SK-N-SH (cell line): ENCODE results near the gene GLIS2. TPM values are rescaled to one million over a fixed set of nuclear protein-coding genes. Genes with fewer than 3 reads are reported as not detected.

Experiments used
- CTCF ChIA-PET: fragments of 300-600, 350-600 bp; formaldehyde crosslinking; extraction: SDS; loops from one replicate; lab custom pipeline; 2021; lab: Yijun Ruan, JAX
- POLR2A ChIA-PET: fragments of 350-600 bp; sonication (Branson Sonifier 250); formaldehyde crosslinking; extraction: SDS; loops from one replicate; lab custom pipeline; 2020; ENCODE audit warnings: antibody characterized with exemption, inconsistent platforms; lab: Yijun Ruan, JAX
- DNase-seq: peaks from one replicate; pipeline ENCODE4 v3.0.0; 2012
- H2AFZ ChIP-seq: fragments of 200-600 bp; sonication (generic); 2 replicates; pipeline ENCODE4 v1.8.1; 2016; ENCODE audit warnings: antibody characterized with exemption, mild to moderate bottlenecking, low read depth
- H3F3A ChIP-seq: fragments of 200-600 bp; sonication (generic); replicated peaks from 2 replicates; pipeline ENCODE3; 2016; ENCODE audit warnings: antibody characterized with exemption, mild to moderate bottlenecking; ENCODE audit not compliant: insufficient read depth
- H3K27ac ChIP-seq, 2 experiments: fragments of 200-500 bp in 1 of 2; fragments of 200-600 bp in 1 of 2; sonication (Bioruptor generic) in 1 of 2; sonication (generic), shearing (Covaris generic) in 1 of 2; 2 replicates each; pipeline versions ENCODE4 v1.5.1 to v1.6.1; 2014 to 2016; ENCODE audit warnings: low read depth in 2 of 2, inconsistent platforms in 1 of 2, low read length in 1 of 2, mild to moderate bottlenecking in 1 of 2, mixed read lengths in 1 of 2
- H3K27me3 ChIP-seq: fragments of 200-600 bp; sonication (generic), shearing (Covaris generic); 2 replicates; pipeline ENCODE4 v1.6.1; 2016; ENCODE audit warnings: mixed run types; ENCODE audit not compliant: insufficient read depth
- H3K36me3 ChIP-seq, 2 experiments: fragments of 200-500 bp in 1 of 2; fragments of 200-600 bp in 1 of 2; sonication (Bioruptor generic) in 1 of 2; sonication (generic) in 1 of 2; replicated peaks in 1 of 2; 2 replicates each; pipeline versions ENCODE3 to v1.5.1; 2014 to 2016; ENCODE audit warnings: low read length in 1 of 2, mild to moderate bottlenecking in 1 of 2; ENCODE audit not compliant: insufficient read depth in 2 of 2, control insufficient read depth in 1 of 2
- H3K4me1 ChIP-seq, 2 experiments: fragments of 200-500 bp in 1 of 2; fragments of 200-600 bp in 1 of 2; sonication (Bioruptor generic) in 1 of 2; sonication (generic), shearing (Covaris generic) in 1 of 2; 2 replicates each; pipeline versions ENCODE4 v1.5.1 to v1.6.1; 2014 to 2016; ENCODE audit warnings: low read depth in 1 of 2, low read length in 1 of 2, mixed run types in 1 of 2; ENCODE audit not compliant: insufficient read depth in 2 of 2, control insufficient read depth in 1 of 2
- H3K4me2 ChIP-seq: fragments of 200-600 bp; sonication (generic), shearing (Covaris generic); 2 replicates; pipeline ENCODE4 v1.6.1; 2017; ENCODE audit warnings: mixed run types
- H3K4me3 ChIP-seq, 2 experiments: fragments of 200-500 bp in 1 of 2; fragments of 200-600 bp in 1 of 2; sonication (Bioruptor generic) in 1 of 2; sonication (generic), shearing (Covaris generic) in 1 of 2; 2 replicates each; pipeline versions ENCODE4 v1.5.1 to v1.8.1; 2014 to 2016; ENCODE audit warnings: low read depth in 2 of 2, inconsistent platforms in 1 of 2, low read length in 1 of 2, mild to moderate bottlenecking in 1 of 2, mixed read lengths in 1 of 2, moderate library complexity in 1 of 2
- H3K79me2 ChIP-seq: fragments of 200-600 bp; sonication (generic); 2 replicates; pipeline ENCODE4 v1.8.1; 2017; ENCODE audit warnings: mild to moderate bottlenecking; ENCODE audit not compliant: insufficient read depth
- H3K9ac ChIP-seq: fragments of 200-600 bp; sonication (generic); 2 replicates; pipeline ENCODE4 v1.6.1; 2017; ENCODE audit warnings: mixed run types
- H3K9me2 ChIP-seq: fragments of 200-600 bp; sonication (generic); 2 replicates; pipeline ENCODE4 v1.6.1; 2017; ENCODE audit warnings: mixed run types
- H3K9me3 ChIP-seq: fragments of 200-600 bp; sonication (generic); 2 replicates; pipeline ENCODE4 v1.6.1; 2017; ENCODE audit warnings: mixed run types, mild to moderate bottlenecking, moderate library complexity
- H4K20me1 ChIP-seq: fragments of 200-600 bp; sonication (generic); 2 replicates; pipeline ENCODE4 v1.6.1; 2017; ENCODE audit warnings: mild to moderate bottlenecking, mixed run types; ENCODE audit not compliant: insufficient read depth
- CHD2 ChIP-seq: fragments of 150-350 bp; IDR thresholded peaks from 2 replicates; pipeline ENCODE4 v1.6.1; 2018; ENCODE audit warnings: low read length; ENCODE audit not compliant: partially characterized antibody
- FOSL2 ChIP-seq: IDR thresholded peaks from 2 replicates; pipeline ENCODE4 v1.4.0; 2012; ENCODE audit warnings: low read depth, mild to moderate bottlenecking, moderate library complexity, borderline replicate concordance
- FOXJ3 ChIP-seq: sonication (generic); formaldehyde crosslinking; IDR thresholded peaks from 2 replicates; pipeline ENCODE4 v1.5.1; 2020; ENCODE audit warnings: mild to moderate bottlenecking, missing genetic modification reagents
- FOXM1 ChIP-seq: IDR thresholded peaks from 2 replicates; pipeline ENCODE4 v1.4.0; 2012; ENCODE audit warnings: low read depth, mild to moderate bottlenecking
- JUND ChIP-seq: IDR thresholded peaks from 2 replicates; pipeline ENCODE4 v1.4.0; 2012
- MEF2A ChIP-seq: IDR thresholded peaks from 2 replicates; pipeline ENCODE4 v1.4.0; 2012; ENCODE audit warnings: low read depth, borderline replicate concordance
- MXI1 ChIP-seq: IDR thresholded peaks from 2 replicates; pipeline ENCODE4 v1.6.1; 2012; ENCODE audit warnings: mild to moderate bottlenecking, low read depth, low read length, improper control_type of control experiment
- NRF1 ChIP-seq: IDR thresholded peaks from 2 replicates; pipeline ENCODE4 v1.6.1; 2012; ENCODE audit warnings: low read depth, mild to moderate bottlenecking, low read length
- POLR2AphosphoS5 ChIP-seq: IDR thresholded peaks from 2 replicates; pipeline ENCODE4 v1.6.1; 2012; ENCODE audit warnings: low read depth, low read length
- SMC3 ChIP-seq: IDR thresholded peaks from 2 replicates; pipeline ENCODE4 v1.6.1; 2012; ENCODE audit warnings: low read depth, low read length, improper control_type of control experiment
- TCF12 ChIP-seq: IDR thresholded peaks from 2 replicates; pipeline ENCODE4 v1.4.0; 2012
- TEAD4 ChIP-seq: IDR thresholded peaks from 2 replicates; pipeline ENCODE4 v1.4.0; 2012; ENCODE audit warnings: mild to moderate bottlenecking, borderline replicate concordance; ENCODE audit not compliant: insufficient read depth
- YY1 ChIP-seq: IDR thresholded peaks from 2 replicates; pipeline ENCODE4 v1.4.0; 2012; ENCODE audit warnings: low read depth, mild to moderate bottlenecking
- WGBS: methylation state at CpG from one replicate; pipeline ENCODE4 v1.1.6; 2017; ENCODE audit warnings: low lambda C conversion rate; 5-methylcytosine and 5-hydroxymethylcytosine counted together
- polyA plus RNA-seq, 3 experiments: library from polyadenylated mRNA; depleted of rRNA; stranded (reverse); fragments of >200 nt; gene quantifications; 2 replicates each; pipeline ENCODE4 v1.2.3, GENCODE V29; 2012
- TF ChIP-seq, protein P1 (sequence below): IDR thresholded peaks from 2 replicates; pipeline ENCODE4 v1.4.0; 2012; ENCODE audit warnings: low read depth
- TF ChIP-seq, protein P2 (sequence below): fragments of 150-350 bp; IDR thresholded peaks from 2 replicates; pipeline ENCODE4 v1.6.1; 2017; ENCODE audit warnings: antibody characterized with exemption, low read length, low read depth, borderline replicate concordance
- TF ChIP-seq, protein P3 (sequence below): IDR thresholded peaks from 2 replicates; pipeline ENCODE4 v1.4.0; 2012; ENCODE audit warnings: low read depth, borderline replicate concordance
- TF ChIP-seq, protein P4 (sequence below): fragments of 200-600 bp; sonication (generic); IDR thresholded peaks from 2 replicates; pipeline ENCODE4 v1.6.1; 2017; ENCODE audit warnings: antibody characterized with exemption, mild to moderate bottlenecking, moderate library complexity
- TF ChIP-seq, protein P5 (sequence below): IDR thresholded peaks from 2 replicates; pipeline ENCODE4 v1.4.0; 2012; ENCODE audit warnings: low read depth, borderline replicate concordance

The GLIS2 gene
- polyA plus RNA-seq, 1 of the 3 experiments (the other 2 are of a cell fraction) = 6.5 TPM

DNA sequence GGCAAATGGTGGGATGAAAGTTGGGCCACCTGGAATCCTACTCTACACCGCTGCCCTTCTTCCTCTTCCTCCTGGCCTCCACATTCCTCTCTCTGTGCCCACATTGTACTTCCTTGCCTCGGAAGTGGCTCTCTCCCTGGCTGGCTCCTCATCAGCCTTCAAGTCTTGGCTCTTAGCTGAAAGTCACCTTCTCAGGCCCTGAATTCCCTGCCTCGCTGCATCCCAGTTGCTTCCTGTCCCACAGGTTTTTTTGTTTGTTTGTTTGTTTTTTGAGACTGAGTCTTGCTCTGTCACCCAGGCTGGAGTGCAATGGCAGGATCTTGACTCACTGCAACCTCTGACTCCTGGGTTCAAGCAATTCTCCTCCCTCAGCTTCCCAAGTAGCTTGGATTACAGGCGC lies 37.8 kb downstream of the GLIS2 start:
- no peaks in the 10 kb centered on the region for H3K9me2 ChIP-seq
- H3K79me2 ChIP-seq = peaks cover 24% of the 10 kb centered on the region
- TF ChIP-seq, protein P1, sequence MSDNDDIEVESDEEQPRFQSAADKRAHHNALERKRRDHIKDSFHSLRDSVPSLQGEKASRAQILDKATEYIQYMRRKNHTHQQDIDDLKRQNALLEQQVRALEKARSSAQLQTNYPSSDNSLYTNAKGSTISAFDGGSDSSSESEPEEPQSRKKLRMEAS = no peak
- TF ChIP-seq POLR2AphosphoS5 (no peak), FOXM1 (no peak), MEF2A (no peak), CHD2 (no peak), FOXJ3 (no peak), SMC3 (no peak), YY1 (no peak), TEAD4 (no peak), MXI1 (no peak), JUND (no peak), FOSL2 (no peak), NRF1 (no peak), TCF12 (no peak)
- TF ChIP-seq, protein P2, sequence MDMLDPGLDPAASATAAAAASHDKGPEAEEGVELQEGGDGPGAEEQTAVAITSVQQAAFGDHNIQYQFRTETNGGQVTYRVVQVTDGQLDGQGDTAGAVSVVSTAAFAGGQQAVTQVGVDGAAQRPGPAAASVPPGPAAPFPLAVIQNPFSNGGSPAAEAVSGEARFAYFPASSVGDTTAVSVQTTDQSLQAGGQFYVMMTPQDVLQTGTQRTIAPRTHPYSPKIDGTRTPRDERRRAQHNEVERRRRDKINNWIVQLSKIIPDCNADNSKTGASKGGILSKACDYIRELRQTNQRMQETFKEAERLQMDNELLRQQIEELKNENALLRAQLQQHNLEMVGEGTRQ = no peak
- TF ChIP-seq, protein P3, sequence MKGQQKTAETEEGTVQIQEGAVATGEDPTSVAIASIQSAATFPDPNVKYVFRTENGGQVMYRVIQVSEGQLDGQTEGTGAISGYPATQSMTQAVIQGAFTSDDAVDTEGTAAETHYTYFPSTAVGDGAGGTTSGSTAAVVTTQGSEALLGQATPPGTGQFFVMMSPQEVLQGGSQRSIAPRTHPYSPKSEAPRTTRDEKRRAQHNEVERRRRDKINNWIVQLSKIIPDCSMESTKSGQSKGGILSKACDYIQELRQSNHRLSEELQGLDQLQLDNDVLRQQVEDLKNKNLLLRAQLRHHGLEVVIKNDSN = no peak
- TF ChIP-seq, protein P4, sequence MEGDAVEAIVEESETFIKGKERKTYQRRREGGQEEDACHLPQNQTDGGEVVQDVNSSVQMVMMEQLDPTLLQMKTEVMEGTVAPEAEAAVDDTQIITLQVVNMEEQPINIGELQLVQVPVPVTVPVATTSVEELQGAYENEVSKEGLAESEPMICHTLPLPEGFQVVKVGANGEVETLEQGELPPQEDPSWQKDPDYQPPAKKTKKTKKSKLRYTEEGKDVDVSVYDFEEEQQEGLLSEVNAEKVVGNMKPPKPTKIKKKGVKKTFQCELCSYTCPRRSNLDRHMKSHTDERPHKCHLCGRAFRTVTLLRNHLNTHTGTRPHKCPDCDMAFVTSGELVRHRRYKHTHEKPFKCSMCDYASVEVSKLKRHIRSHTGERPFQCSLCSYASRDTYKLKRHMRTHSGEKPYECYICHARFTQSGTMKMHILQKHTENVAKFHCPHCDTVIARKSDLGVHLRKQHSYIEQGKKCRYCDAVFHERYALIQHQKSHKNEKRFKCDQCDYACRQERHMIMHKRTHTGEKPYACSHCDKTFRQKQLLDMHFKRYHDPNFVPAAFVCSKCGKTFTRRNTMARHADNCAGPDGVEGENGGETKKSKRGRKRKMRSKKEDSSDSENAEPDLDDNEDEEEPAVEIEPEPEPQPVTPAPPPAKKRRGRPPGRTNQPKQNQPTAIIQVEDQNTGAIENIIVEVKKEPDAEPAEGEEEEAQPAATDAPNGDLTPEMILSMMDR = no peak
- TF ChIP-seq, protein P5, sequence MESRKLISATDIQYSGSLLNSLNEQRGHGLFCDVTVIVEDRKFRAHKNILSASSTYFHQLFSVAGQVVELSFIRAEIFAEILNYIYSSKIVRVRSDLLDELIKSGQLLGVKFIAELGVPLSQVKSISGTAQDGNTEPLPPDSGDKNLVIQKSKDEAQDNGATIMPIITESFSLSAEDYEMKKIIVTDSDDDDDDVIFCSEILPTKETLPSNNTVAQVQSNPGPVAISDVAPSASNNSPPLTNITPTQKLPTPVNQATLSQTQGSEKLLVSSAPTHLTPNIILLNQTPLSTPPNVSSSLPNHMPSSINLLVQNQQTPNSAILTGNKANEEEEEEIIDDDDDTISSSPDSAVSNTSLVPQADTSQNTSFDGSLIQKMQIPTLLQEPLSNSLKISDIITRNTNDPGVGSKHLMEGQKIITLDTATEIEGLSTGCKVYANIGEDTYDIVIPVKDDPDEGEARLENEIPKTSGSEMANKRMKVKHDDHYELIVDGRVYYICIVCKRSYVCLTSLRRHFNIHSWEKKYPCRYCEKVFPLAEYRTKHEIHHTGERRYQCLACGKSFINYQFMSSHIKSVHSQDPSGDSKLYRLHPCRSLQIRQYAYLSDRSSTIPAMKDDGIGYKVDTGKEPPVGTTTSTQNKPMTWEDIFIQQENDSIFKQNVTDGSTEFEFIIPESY = no peak
- H3K36me3 ChIP-seq = peaks cover 0 to 2% of the 10 kb centered on the region in 2 experiments
- ChIA-PET CTCF (interaction anchor here (1.1 to 13.0 kb wide), 4 partner anchors 49 to 153 kb away, joined by 3 to 205 read pairs (median 6); no protein-coding TSS in a partner anchor), POLR2A (no interaction called here)
- H3K27ac ChIP-seq = no peak overlapping the region
- peaks cover 3 to 10% of the 10 kb centered on the region in 2 experiments; a peak in 3 of 4 replicates for H3K4me1 ChIP-seq
- H4K20me1 ChIP-seq = peaks cover 5% of the 10 kb centered on the region; the same call in 1 of the 2 replicates
- no peak overlapping the region for H2AFZ ChIP-seq
- DNase-seq = no peak
- H3K4me2 ChIP-seq = no peak overlapping the region
- no peaks in the 10 kb centered on the region for H3K27me3 ChIP-seq
- peaks cover 20% of the 10 kb centered on the region for H3F3A ChIP-seq
- 88% methylated on average over 4 of the region's 4 CpGs for WGBS
- H3K4me3 ChIP-seq = no peak overlapping the region
- no peaks in the 10 kb centered on the region for H3K9me3 ChIP-seq
- H3K9ac ChIP-seq = no peak overlapping the region
